NOMO-1 (cell line): ENCODE results near the gene GGPS1.
"Not testable (repeated sequence)": the region's sequence is repeated elsewhere in the genome, so short reads cannot be mapped to it uniquely, and the experiment has no call there.

Experiments
- DNase-seq, 2 experiments: peaks; one replicate each; lab custom pipeline; 2025; ENCODE audit not compliant: unreplicated experiment in 2 of 2; lab: John Stamatoyannopoulos, UW

Gene GGPS1

DNA sequence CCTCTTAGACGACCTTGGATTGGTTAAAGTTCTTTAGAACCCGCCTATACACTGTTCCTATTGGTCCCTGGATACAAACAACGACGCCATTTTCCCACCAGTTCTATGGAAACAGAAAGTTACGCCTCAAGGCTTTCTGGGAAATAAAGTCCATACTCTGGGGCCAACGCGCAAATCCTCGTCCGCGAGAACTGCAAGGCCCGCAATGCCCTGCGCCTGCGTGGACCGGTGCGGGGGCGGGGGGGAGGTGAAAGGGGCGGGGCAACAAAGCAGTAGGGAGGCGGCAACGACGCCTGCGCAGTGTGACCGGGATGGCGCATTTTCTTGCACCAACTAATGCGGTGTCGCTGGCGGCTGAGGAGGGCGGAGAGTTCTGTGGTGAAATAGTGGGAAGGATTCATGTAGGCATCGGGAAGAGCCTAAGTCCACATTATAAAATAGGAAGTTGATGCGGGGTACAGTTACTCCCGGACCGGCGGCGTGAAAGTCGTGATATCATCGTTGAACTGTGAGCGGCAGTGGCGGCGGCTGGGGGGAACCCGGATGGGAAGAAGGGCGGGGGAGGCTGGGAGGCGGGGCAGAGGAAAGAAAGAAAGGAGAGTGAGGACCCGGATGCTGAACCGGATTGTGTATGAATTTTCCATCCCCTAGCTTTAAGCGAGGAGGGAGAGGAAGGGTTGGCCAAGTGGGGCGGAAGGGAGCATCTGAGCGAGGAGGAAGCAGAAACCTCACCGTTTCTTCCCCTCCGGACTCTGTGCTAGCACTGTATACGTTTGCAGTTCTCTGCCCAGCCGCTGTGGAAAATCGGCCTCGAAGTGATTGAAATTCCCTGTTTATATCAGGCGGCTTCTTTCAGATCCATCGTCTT, at the start of gene GGPS1:
Gene GGPS1, plus strand, starts transcription at position 300 of the 868 bp plus-strand sequence. CDS start 6,695 bp downstream, outside the sequence.
- DNase-seq: peak; percentile 98 to 99

DNA sequence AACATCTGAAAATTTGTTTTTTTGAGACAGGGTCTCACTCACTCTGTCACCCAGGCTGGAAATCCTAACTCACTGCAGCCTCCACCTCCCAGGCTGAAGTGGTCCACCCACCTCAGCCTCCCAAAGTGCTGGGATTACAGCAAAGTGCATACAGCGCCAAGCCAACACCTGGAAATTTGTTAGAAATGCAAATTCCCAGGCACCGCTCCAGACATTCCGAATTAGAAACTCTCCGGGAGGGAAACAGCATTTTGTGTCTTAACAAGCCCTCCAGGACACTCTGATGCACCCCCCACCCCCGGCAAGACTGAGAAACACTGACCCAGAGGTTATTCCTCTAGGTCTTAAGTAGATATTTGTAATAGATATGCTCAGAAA, 49.5 kb upstream of the GGPS1 start:
- DNase-seq: no peak

- DNase-seq: no peak
These were observed 48.7 kb upstream of the GGPS1 start for GRCh38 chr1:235279694-235280093.

- no peak for DNase-seq
These were observed 47.9 kb upstream of the GGPS1 start for GRCh38 chr1:235280467-235280866.

DNA sequence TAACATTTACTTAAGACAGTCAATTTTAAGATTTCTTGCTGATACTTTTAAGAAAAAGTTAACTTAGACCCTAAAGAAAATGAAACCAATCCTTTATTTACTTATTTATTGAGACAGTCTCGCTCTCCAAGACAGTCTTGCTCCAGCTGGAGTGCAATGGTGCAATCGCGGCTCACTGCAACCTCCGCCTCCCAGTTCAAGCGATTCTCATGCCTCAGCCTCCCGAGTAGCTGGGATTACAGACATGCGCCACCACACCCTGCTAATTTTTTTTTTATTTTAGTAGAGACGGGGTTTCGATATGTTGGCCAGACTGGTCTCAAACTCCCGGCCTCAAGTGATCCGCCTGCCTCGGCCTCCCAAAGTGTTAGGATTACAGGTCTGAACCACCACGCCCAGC, 44.7 kb upstream of the GGPS1 start:
- not testable (repeated sequence) for DNase-seq

GRCh38 chr1:235284231-235284769, 44.1 kb upstream of the GGPS1 start:
- no peak for DNase-seq

GRCh38 chr1:235286667-235287066, 41.7 kb upstream of the GGPS1 start:
- DNase-seq: no peak

DNA sequence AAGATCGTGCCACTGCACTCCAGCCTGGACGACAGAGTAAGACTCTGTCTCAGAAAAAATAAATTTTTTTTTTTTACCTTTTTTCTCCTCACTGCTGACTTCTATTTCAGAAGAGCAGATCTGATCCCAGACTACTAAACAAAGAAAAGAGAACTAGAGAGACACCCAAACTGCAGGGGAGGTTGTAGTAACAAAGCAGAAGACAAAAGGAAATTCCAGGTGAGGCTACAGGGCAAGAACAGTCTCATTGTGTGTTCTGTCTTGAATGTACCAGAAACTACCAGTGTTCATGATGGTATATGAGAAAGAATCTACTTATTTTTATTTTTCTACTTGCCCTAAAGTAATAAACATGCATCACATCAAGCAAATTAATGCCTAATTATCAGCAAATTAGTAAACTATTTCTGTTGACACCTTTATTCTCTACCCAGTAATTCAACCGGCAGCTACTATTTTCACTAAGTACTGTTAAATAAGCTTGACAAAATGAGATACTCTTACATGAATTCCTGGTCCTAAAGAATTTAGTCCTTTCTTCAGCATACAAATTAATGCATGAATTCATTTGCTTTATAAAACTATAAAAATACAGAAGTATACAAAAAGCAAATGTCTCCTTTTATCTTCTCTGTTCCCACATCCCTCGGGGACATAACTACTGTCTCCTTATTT, 41.0 kb upstream of the GGPS1 start:
- no peak for DNase-seq

DNA sequence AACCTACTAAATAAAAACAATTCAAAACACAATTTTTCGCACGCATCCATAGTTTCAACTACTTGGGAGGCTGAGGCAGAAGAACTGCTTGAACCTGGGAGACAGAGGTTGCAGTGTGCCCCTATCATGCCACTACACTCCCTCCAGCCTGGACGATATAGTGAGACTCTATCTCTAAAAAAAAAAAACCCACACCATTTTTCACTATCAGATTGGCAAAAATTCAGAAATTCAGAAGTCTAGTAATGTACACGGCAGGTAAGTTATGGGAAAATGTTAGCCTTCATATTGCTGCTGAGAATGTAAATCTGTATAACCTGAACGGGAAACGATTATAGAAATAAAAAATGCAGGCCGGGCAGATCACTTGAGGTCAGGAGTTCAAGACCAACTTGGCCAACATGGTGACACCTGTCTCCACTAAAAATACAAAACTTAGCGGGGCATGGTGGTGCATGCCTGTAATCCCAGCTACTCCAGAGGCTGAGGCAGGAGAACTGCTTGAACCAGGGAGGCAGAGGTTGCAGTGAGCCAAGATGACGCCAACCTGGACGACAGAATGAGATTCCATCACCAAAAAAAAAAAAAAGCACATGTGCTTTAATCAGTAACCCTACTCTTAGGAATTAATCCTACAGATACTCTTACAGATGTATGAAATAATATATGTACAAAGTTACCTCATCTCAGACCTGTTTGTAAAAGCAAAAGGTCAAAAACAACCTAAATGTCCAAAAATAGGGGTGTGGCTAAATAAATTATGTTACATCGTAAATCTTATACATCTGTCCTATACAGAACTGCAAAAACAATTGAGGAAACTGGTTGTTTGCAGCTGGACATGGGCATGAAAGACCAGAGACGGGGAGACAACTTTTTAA, 38.3 kb upstream of the GGPS1 start:
- no peak for DNase-seq

DNA sequence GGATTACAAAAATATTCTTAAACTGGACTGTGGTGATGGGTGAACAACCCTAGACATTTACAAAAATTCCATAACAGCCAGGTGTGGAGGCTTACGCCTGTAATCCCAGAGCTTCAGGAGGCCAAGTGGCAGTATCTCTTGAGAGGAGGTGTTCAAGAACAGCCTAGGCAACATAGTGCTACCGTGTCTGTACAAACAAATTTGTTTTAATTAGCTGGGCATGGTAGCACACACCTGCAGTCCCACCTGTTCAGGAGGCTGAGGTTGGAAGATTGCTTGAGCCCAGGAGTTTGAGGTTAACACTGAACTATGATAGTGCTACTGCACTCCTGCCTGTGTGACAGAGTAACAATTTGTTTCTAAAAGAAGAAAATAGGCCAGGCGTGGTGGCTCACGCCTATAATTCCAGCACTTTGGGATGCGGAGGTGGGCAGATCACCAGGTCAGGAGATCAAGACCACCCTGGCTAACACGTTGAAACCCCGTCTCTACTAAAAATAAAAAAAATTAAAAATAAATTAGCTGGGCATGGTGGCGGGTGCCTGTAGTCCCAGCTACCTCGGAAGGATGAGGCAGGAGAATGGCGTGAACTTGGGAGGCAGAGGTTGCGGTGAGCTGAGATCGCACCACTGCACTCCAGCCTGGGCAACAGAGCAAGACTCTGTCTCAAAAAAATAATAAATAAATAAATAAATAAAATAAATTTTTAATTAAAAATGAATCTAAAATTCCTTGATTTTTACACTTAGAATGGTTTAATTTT, 37.4 kb upstream of the GGPS1 start:
- no peak for DNase-seq

- peak in 1 of 2 experiments; percentile 20 for DNase-seq
These were observed 36.7 kb upstream of the GGPS1 start for GRCh38 chr1:235291599-235292091.

- DNase-seq: no peak
These were observed 35.6 kb upstream of the GGPS1 start for GRCh38 chr1:235292790-235293189.

- DNase-seq: no peak
These were observed 34.9 kb upstream of the GGPS1 start for GRCh38 chr1:235293322-235293942.

DNA sequence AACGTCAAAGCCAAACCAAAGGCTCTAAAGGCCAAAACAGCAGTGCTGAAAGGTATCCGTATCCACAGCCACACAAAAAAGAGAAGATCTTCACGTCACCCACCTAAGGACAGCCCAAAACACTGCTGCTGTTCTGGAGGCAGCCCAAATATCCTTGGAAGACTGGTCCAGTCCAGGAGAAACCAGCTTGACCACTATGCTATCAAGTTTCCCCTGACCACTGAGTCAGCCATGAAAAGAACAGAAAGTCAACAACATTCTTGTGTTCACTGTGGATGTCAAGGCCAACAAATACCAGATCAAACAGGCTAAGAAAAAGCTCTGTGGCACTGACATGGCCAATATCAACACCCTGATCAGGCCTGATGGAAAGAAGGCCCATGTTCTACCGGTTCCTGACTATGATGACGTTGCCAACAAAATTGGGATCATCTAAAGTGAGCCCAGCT, 32.4 kb upstream of the GGPS1 start:
- no peak for DNase-seq

- no peak for DNase-seq
These were observed 31.6 kb upstream of the GGPS1 start for GRCh38 chr1:235296729-235297128.

- DNase-seq: no peak
These were observed 30.8 kb upstream of the GGPS1 start for GRCh38 chr1:235297579-235297978.

GRCh38 chr1:235298758-235299157, 29.6 kb upstream of the GGPS1 start:
- DNase-seq: no peak

DNA sequence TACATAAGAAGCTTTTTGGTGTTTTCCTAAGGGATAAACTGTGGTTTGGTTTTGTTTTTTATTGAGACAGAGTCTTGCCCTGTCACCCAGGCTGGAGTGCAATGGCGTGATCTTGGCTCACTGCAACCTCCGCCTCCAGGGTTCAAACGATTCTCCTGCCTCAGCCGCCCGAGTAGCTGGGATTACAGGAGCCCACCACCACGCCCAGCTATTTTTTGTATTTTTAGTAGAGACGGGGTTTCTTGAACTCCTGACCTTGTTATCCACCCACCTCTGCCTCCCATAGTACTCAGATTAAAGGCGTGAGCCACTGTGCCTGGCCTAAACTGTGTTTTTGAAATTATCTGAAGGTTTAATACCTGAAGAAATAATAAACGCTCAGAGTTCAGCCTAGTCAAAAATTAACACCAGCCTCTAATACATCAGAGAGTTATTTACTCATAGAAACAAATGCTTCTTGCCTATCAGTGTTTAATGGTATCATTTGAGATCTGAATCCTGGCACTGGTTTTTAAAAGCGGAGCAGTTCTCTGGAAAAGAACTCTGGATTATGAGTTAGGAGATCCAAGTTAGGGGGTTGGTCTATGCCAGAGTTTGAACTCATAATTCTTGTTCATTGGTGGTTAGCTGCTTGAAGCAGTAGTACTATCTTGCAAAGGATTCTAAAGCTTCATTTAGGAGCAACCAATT, 29.1 kb upstream of the GGPS1 start:
- DNase-seq: no peak

DNA sequence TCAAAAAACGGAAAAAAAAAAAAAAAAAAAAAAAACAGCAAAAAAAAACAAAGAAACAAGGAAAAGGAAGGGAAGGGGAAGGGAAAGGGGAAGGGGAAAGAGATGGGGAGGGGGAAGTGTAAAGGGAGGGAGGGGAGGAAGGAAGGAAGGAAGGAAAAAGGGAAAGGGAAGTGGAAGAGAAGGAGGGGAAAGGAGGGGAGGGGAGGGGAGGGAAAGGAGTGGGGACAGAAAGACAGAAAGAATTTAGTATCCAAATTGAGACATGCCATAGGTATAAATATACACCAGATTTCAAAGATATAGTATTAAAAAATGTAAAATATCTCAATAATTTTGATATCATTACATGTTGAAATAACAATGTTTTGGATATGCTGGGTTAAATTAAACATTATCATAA, 26.2 kb upstream of the GGPS1 start:
- no peak for DNase-seq
